SK-N-SH treated with all-trans-retinoic acid at 6 μM for 48 hours (cell line): ENCODE results near the gene THBS3.

Experiments used
- ARNTL ChIP-seq: fragments of 450-650 bp; formaldehyde crosslinking; IDR thresholded peaks from 2 replicates; pipeline ENCODE4 v1.5.0; 2020; ENCODE audit warnings: low read depth, mild to moderate bottlenecking, moderate library complexity, borderline replicate concordance
- GLIS3 ChIP-seq: fragments of 250-450 bp; sonication (Bioruptor Pico); IDR thresholded peaks from 2 replicates; pipeline ENCODE4 v1.5.0; 2020; ENCODE audit warnings: mild to moderate bottlenecking, moderate library complexity
- PPARA ChIP-seq: fragments of 250-450 bp; sonication (Bioruptor Pico); IDR thresholded peaks from 2 replicates; pipeline ENCODE4 v1.5.0; 2020; ENCODE audit warnings: mild to moderate bottlenecking, borderline replicate concordance
- ZFP3 ChIP-seq: fragments of 250-450 bp; sonication (Bioruptor Pico); IDR thresholded peaks from 2 replicates; pipeline ENCODE4 v1.5.0; 2020; ENCODE audit warnings: mild to moderate bottlenecking, moderate library complexity
- ZFP30 ChIP-seq: fragments of 450-650 bp; formaldehyde crosslinking; IDR thresholded peaks from 2 replicates; pipeline ENCODE4 v1.5.0; 2022; ENCODE audit warnings: mild to moderate bottlenecking, moderate library complexity
- ZNF70 ChIP-seq: fragments of 450-650 bp; formaldehyde crosslinking; IDR thresholded peaks from 2 replicates; pipeline ENCODE4 v1.5.0; 2020; ENCODE audit warnings: mild to moderate bottlenecking, moderate library complexity
- TF ChIP-seq, protein P1 (sequence below): fragments of 250-450 bp; sonication (Bioruptor Pico); IDR thresholded peaks from 2 replicates; pipeline ENCODE4 v1.5.0; 2020; ENCODE audit warnings: mild to moderate bottlenecking, moderate library complexity

DNA sequence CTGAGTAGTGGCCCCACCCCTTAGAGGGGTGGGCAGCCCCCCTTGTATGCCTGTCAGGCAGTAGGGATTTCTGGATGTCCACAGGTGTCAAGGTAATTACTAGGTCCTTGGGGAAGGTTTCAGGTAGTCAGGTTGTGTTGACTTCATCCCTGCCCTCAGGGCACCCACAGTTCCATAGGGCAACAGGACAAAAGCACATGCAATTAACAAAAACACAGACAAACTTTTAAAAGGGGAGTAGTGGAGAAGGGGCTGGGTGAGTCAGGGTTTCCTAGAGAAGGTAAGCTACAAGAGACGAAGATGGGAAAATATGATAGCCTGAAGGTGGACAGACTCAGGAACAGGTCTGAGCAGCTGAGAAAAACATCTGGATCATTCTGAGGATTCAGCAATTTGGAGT lies 48.7 kb downstream of the THBS3 start:
- TF ChIP-seq ZFP30 (CRISPR knock-in tag) (no peak), ARNTL (CRISPR knock-in tag) (no peak), GLIS3 (no peak), PPARA (CRISPR knock-in tag) (no peak), ZNF70 (no peak), ZFP3 (no peak)
- TF ChIP-seq, protein P1, sequence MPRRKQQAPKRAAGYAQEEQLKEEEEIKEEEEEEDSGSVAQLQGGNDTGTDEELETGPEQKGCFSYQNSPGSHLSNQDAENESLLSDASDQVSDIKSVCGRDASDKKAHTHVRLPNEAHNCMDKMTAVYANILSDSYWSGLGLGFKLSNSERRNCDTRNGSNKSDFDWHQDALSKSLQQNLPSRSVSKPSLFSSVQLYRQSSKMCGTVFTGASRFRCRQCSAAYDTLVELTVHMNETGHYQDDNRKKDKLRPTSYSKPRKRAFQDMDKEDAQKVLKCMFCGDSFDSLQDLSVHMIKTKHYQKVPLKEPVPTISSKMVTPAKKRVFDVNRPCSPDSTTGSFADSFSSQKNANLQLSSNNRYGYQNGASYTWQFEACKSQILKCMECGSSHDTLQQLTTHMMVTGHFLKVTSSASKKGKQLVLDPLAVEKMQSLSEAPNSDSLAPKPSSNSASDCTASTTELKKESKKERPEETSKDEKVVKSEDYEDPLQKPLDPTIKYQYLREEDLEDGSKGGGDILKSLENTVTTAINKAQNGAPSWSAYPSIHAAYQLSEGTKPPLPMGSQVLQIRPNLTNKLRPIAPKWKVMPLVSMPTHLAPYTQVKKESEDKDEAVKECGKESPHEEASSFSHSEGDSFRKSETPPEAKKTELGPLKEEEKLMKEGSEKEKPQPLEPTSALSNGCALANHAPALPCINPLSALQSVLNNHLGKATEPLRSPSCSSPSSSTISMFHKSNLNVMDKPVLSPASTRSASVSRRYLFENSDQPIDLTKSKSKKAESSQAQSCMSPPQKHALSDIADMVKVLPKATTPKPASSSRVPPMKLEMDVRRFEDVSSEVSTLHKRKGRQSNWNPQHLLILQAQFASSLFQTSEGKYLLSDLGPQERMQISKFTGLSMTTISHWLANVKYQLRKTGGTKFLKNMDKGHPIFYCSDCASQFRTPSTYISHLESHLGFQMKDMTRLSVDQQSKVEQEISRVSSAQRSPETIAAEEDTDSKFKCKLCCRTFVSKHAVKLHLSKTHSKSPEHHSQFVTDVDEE (CRISPR knock-in tag), result no peak
